GM23338 (cell line): ENCODE measurements around the gene CYP11A1. TPM values are rescaled to one million over a fixed set of nuclear protein-coding genes. Genes with fewer than 3 reads are reported as not detected.

Experiments used
- ATAC-seq: fragments of 200-7000 bp; cut with Tn5 transposase; 3 replicates; pipeline ENCODE4 v1.9.1; 2020
- DNase-seq: peaks from one replicate; pipeline ENCODE4 v3.0.0-alpha.2; 2015; ENCODE audit warnings: low spot score
- H2AFZ ChIP-seq: fragments of 200-600 bp; sonication (generic); 2 replicates; pipeline ENCODE4 v1.8.0; 2016; ENCODE audit warnings: antibody characterized with exemption, mild to moderate bottlenecking, moderate library complexity
- H3F3A ChIP-seq: fragments of 200-600 bp; sonication (generic); replicated peaks from 2 replicates; pipeline ENCODE4 v1.8.0; 2017; ENCODE audit warnings: antibody characterized with exemption, mixed run types, low read depth
- H3K27ac ChIP-seq: fragments of 200-600 bp; sonication (generic); 2 replicates; pipeline ENCODE4 v1.6.1; 2016; ENCODE audit warnings: low read depth
- H3K27me3 ChIP-seq: fragments of 200-600 bp; sonication (generic); 2 replicates; pipeline ENCODE4 v1.8.0; 2016; ENCODE audit warnings: mild to moderate bottlenecking, mixed run types, moderate library complexity; ENCODE audit not compliant: insufficient read depth
- H3K36me3 ChIP-seq: fragments of 200-600 bp; sonication (generic); 2 replicates; pipeline ENCODE4 v1.8.0; 2016; ENCODE audit warnings: mild to moderate bottlenecking; ENCODE audit not compliant: insufficient read depth
- H3K4me1 ChIP-seq: fragments of 200-600 bp; sonication (generic); 2 replicates; pipeline ENCODE4 v1.8.0; 2016; ENCODE audit warnings: mild to moderate bottlenecking, moderate library complexity; ENCODE audit not compliant: insufficient read depth
- H3K4me2 ChIP-seq: fragments of 200-600 bp; sonication (generic); 2 replicates; pipeline ENCODE4 v1.7.1; 2017; ENCODE audit warnings: mixed run types
- H3K4me3 ChIP-seq: fragments of 200-600 bp; sonication (generic); 2 replicates; pipeline ENCODE4 v1.6.1; 2016; ENCODE audit warnings: mixed run types
- H3K79me2 ChIP-seq: fragments of 200-600 bp; sonication (generic); replicated peaks from 2 replicates; pipeline ENCODE4 v1.8.0; 2017; ENCODE audit warnings: mild to moderate bottlenecking; ENCODE audit not compliant: insufficient read depth
- H3K9me2 ChIP-seq: fragments of 200-600 bp; sonication (generic); 2 replicates; pipeline ENCODE4 v1.8.0; 2017; ENCODE audit not compliant: insufficient read depth
- H4K20me1 ChIP-seq: fragments of 200-600 bp; sonication (generic); replicated peaks from 2 replicates; pipeline ENCODE4 v1.8.0; 2017; ENCODE audit warnings: mild to moderate bottlenecking; ENCODE audit not compliant: insufficient read depth
- H3K27ac Mint-ChIP-seq: 2 replicates; pipeline ENCODE4 v1.8.0; 2020; ENCODE audit warnings: inconsistent platforms, mild to moderate bottlenecking, moderate library complexity, mixed read lengths
- H3K27me3 Mint-ChIP-seq: 3 replicates; pipeline ENCODE4 v1.8.0; 2022; ENCODE audit warnings: low read depth, mild to moderate bottlenecking, moderate library complexity, mixed read lengths, inconsistent platforms; ENCODE audit not compliant: insufficient read depth, poor library complexity
- H3K36me3 Mint-ChIP-seq: 3 replicates; pipeline ENCODE4 v1.8.0; 2021; ENCODE audit warnings: low read depth, mild to moderate bottlenecking, inconsistent platforms, moderate library complexity, mixed read lengths
- H3K4me1 Mint-ChIP-seq: 3 replicates; pipeline ENCODE4 v1.8.0; 2020; ENCODE audit warnings: mild to moderate bottlenecking, inconsistent platforms, mixed read lengths
- H3K4me3 Mint-ChIP-seq: 3 replicates; pipeline ENCODE4 v1.8.0; 2021; ENCODE audit warnings: moderate library complexity, mild to moderate bottlenecking, inconsistent platforms, mixed read lengths
- H3K9me3 Mint-ChIP-seq: 3 replicates; pipeline ENCODE4 v1.8.0; 2020; ENCODE audit warnings: moderate library complexity, mild to moderate bottlenecking, inconsistent platforms, mixed read lengths
- CREB1 ChIP-seq: fragments of 250-450 bp; sonication (Bioruptor Pico); IDR thresholded peaks from 2 replicates; pipeline ENCODE4 v1.5.0; 2020; ENCODE audit warnings: low read depth, mild to moderate bottlenecking, moderate library complexity
- CTCF ChIP-seq, 2 experiments: fragments of 200-600 bp in 1 of 2; sonication (generic) in 1 of 2; conservative IDR thresholded peaks; 2 replicates each; pipeline versions ENCODE4 v1.5.1 to v1.6.1; 2016 to 2017; ENCODE audit warnings: antibody characterized with exemption in 2 of 2, low read depth in 2 of 2, mild to moderate bottlenecking in 2 of 2, moderate library complexity in 1 of 2
- ETS1 ChIP-seq: IDR thresholded peaks from 2 replicates; pipeline ENCODE4 v1.6.1; 2016; ENCODE audit warnings: antibody characterized with exemption
- EZH2phosphoT487 ChIP-seq: fragments of 200-600 bp; sonication (generic); IDR thresholded peaks from one replicate; pipeline ENCODE4 v1.8.1; 2018; ENCODE audit warnings: antibody characterized with exemption; ENCODE audit not compliant: unreplicated experiment
- JUNB ChIP-seq: IDR thresholded peaks from one replicate; pipeline ENCODE4 v1.6.1; 2016; ENCODE audit warnings: antibody characterized with exemption; ENCODE audit not compliant: unreplicated experiment
- NANOG ChIP-seq: IDR thresholded peaks from 2 replicates; pipeline ENCODE4 v1.6.1; 2016; ENCODE audit warnings: antibody characterized with exemption, borderline replicate concordance
- POLR2AphosphoS5 ChIP-seq: IDR thresholded peaks from 2 replicates; pipeline ENCODE4 v1.6.1; 2016; ENCODE audit warnings: antibody characterized with exemption, low read depth
- STAT1 ChIP-seq: IDR thresholded peaks from one replicate; pipeline ENCODE4 v1.6.1; 2016; ENCODE audit warnings: antibody characterized with exemption; ENCODE audit not compliant: unreplicated experiment
- ZNF114 ChIP-seq: fragments of 250-450 bp; sonication (Bioruptor Pico); IDR thresholded peaks from 2 replicates; pipeline ENCODE4 v1.5.0; 2020; ENCODE audit warnings: mild to moderate bottlenecking, moderate library complexity
- ZNF462 ChIP-seq: fragments of 250-450 bp; sonication (Bioruptor Pico); IDR thresholded peaks from 2 replicates; pipeline ENCODE4 v1.5.0; 2020; ENCODE audit warnings: mild to moderate bottlenecking, moderate library complexity
- polyA plus RNA-seq: library from polyadenylated mRNA; unstranded; fragments of >200 nt; fragmentation: Nextera tagmentation; extraction: Ambion mirVana; gene quantifications from 2 replicates; pipeline ENCODE4 v1.2.1, GENCODE V29; 2016
- total RNA-seq: library from RNA; depleted of rRNA; stranded (reverse); fragments of >200 nt; shearing (Covaris generic); gene quantifications from 2 replicates; pipeline ENCODE4 v1.2.3, GENCODE V29; 2014
- TF ChIP-seq, protein P1 (sequence below): IDR thresholded peaks from one replicate; pipeline ENCODE4 v1.6.1; 2018; ENCODE audit warnings: antibody characterized with exemption; ENCODE audit not compliant: unreplicated experiment

CYP11A1 gene
- total and polyA plus RNA-seq, 2 experiments from 2014 or later: 1.2 to 1.7 TPM

DNA sequence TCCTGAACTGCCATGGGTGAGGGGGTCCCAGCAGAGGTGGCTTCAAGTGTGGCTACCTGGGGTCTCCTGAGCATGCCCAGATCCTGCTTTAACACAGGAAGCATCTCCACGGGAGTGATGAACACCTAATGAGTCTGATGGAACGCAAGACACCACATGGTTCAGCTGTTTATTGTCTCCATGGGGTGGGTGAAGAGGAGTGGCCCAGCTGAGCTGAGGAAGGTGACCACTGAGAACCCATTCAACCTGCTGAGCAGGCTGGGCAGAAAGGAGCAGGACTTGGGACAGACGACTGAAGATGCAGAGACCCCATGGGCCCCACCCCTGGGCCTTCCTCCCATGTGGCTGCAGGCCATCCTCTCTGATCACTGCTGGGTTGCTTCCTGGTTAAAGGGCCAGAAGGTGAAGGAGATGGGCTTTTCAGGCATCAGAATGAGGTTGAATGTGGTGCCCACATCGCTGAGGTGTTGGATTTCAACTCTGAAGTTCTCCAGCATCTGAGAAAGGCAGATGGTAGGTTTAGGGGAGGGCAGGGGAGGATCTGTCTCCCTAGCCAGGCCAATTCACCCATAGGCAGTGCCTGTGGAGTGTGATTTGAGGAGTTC lies 29.7 kb downstream of the CYP11A1 start (continued):
- TF ChIP-seq, protein P1, sequence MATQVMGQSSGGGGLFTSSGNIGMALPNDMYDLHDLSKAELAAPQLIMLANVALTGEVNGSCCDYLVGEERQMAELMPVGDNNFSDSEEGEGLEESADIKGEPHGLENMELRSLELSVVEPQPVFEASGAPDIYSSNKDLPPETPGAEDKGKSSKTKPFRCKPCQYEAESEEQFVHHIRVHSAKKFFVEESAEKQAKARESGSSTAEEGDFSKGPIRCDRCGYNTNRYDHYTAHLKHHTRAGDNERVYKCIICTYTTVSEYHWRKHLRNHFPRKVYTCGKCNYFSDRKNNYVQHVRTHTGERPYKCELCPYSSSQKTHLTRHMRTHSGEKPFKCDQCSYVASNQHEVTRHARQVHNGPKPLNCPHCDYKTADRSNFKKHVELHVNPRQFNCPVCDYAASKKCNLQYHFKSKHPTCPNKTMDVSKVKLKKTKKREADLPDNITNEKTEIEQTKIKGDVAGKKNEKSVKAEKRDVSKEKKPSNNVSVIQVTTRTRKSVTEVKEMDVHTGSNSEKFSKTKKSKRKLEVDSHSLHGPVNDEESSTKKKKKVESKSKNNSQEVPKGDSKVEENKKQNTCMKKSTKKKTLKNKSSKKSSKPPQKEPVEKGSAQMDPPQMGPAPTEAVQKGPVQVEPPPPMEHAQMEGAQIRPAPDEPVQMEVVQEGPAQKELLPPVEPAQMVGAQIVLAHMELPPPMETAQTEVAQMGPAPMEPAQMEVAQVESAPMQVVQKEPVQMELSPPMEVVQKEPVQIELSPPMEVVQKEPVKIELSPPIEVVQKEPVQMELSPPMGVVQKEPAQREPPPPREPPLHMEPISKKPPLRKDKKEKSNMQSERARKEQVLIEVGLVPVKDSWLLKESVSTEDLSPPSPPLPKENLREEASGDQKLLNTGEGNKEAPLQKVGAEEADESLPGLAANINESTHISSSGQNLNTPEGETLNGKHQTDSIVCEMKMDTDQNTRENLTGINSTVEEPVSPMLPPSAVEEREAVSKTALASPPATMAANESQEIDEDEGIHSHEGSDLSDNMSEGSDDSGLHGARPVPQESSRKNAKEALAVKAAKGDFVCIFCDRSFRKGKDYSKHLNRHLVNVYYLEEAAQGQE: no peak
- TF ChIP-seq ETS1: no peak
- no peak for TF ChIP-seq CREB1 (CRISPR knock-in tag)
- no peak for TF ChIP-seq STAT1
- TF ChIP-seq POLR2AphosphoS5: no peak
- TF ChIP-seq ZNF114 (CRISPR knock-in tag): no peak
- no peak for TF ChIP-seq EZH2phosphoT487
- no peak for TF ChIP-seq JUNB
- TF ChIP-seq NANOG: no peak

DNA sequence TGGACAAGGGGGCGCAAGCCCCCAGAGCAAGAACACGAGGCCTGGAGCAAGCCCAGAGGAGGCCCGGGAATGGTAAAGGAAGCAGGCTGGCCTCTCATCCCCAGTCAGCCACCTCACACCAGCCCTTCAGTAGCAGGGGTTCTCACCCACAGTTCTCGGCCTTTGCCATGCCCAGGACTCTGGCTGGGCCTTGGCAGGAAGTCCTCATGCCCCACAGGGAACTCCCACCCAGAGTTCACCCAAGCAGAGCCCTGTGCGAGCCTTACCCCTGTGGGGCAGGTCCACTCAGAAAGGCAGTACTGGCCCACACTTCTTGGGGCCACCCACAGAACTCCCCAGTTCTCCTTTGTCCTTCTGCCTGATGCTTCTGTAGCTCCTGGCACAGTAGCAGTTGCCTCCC lies 30.3 kb downstream of the CYP11A1 start:
- no peaks in the 10 kb centered on the region; the same call in 2 of the 3 replicates for H3K36me3 Mint-ChIP-seq
- no peak overlapping the region for H3K4me3 Mint-ChIP-seq
- H3K79me2 ChIP-seq: no peaks in the 10 kb centered on the region
- no peak overlapping the region for H3K4me2 ChIP-seq
- DNase-seq (no peak), ATAC-seq (no peak)
- H3K9me2 ChIP-seq: no peaks in the 10 kb centered on the region
- H3K27me3 ChIP-seq: no peaks in the 10 kb centered on the region
- no peaks in the 10 kb centered on the region for H3K4me1 ChIP-seq
- H3K4me3 ChIP-seq: no peak overlapping the region
- H4K20me1 ChIP-seq: no peaks in the 10 kb centered on the region
- H2AFZ ChIP-seq: no peak overlapping the region
- H3K27ac ChIP-seq: no peak overlapping the region
- no peaks in the 10 kb centered on the region for H3K9me3 Mint-ChIP-seq
- H3K27ac Mint-ChIP-seq: no peak overlapping the region
- H3K27me3 Mint-ChIP-seq: peaks cover 17% of the 10 kb centered on the region
- H3K36me3 ChIP-seq: no peaks in the 10 kb centered on the region
- no peaks in the 10 kb centered on the region for H3F3A ChIP-seq
- H3K4me1 Mint-ChIP-seq: no peaks in the 10 kb centered on the region
- TF ChIP-seq ZNF462 (no peak), CTCF (conservative IDR thresholded peaks at IDR 0.05; ENCODE audit: low read depth in 2 of 2) (no peak), JUNB (no peak), EZH2phosphoT487 (no peak), CREB1 (CRISPR knock-in tag) (no peak)
